HEK293T (cell line): Measurements from ENCODE around the gene TMEM47.

Source experiments
- BHLHE40 ChIP-seq: fragments of 450-650 bp; IDR thresholded peaks from 2 replicates; pipeline ENCODE4 v1.6.1; 2016; ENCODE audit warnings: mild to moderate bottlenecking, moderate library complexity, borderline replicate concordance
- FOXA1 ChIP-seq: fragments of 450-650 bp; IDR thresholded peaks from 2 replicates; pipeline ENCODE4 v1.6.1; 2016; ENCODE audit warnings: mild to moderate bottlenecking
- FOXK2 ChIP-seq: fragments of 450-650 bp; IDR thresholded peaks from 2 replicates; pipeline ENCODE4 v1.6.1; 2016; ENCODE audit warnings: mild to moderate bottlenecking
- FOXM1 ChIP-seq: fragments of 450-650 bp; IDR thresholded peaks from 2 replicates; pipeline ENCODE4 v1.6.1; 2017; ENCODE audit warnings: mild to moderate bottlenecking, borderline replicate concordance
- HDGF ChIP-seq: fragments of 450-650 bp; IDR thresholded peaks from 2 replicates; pipeline ENCODE4 v1.6.1; 2017; ENCODE audit warnings: antibody characterized with exemption, borderline replicate concordance

DNA sequence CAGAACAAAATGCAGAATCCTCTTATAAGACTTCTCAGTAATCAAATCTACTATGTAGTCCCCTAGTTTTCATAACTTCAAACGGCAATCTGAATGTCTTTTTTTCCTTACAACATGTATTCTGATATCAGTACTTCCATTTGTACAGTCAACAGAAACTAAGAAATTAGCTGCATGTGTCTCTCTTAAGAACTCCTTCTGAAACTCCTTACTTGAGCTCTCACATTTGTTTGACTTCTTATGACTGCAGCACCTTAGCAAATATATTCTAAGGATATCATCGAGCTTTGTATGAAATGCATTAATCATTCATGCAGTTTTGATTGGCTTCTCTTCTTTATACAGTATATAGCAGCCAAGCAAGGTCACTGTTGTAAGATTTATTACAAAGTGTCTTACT lies 77.0 kb downstream of the TMEM47 start:
- TF ChIP-seq FOXM1 (no peak), FOXK2 (no peak), BHLHE40 (no peak), FOXA1 (no peak), HDGF (no peak)
